GM21529 (cell line): ENCODE data around the gene SH3YL1.

Source experiments
- ATAC-seq: cut with Tn5 transposase; IDR thresholded peaks from one replicate; pipeline ENCODE4 v1.9.1; 2021; ENCODE audit not compliant: unreplicated experiment

Gene SH3YL1

DNA sequence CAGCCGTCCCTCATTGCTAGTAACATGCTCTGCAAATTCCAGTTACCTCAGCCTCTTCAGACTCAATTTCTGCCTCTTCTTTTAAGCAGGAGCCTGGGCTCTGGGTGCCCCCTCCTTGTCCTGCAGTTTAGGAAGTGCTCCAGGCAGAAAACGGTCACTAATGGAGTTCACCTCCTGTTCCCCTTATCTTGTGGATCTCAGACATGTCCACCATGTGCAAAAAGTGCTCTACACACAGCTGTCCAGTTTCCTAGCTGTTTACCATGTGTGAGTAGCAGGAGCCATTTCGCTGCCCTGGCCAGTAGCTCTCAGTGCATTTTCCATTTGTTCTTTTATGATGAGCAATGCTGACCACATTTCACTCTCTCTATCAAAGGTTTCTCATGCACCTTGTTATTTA lies 4.9 kb downstream of the SH3YL1 start:
- ATAC-seq = no peak

GRCh38 chr2:257842-258241 lies 6.0 kb downstream of the SH3YL1 start:
- ATAC-seq = no peak

DNA sequence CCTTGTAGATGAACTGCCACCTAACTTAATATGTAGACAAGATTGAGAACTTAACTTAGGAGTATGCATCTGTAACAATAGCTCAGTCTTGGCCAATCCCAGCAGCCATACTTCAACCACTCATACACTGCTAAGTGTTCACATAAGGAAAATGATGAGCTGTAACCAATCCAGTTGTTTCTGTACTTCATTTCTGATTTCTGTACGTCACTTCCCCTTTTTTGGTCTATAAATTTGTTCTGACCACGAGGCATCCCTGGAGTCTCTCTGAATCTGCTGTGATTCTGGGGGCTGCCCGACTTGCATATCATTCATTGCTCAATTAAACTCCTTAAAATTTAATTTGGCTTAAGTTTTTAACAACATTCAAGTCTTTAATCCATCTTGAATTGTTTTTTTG lies 6.4 kb downstream of the SH3YL1 start:
- no peak for ATAC-seq

GRCh38 chr2:256094-256493 lies 7.7 kb downstream of the SH3YL1 start:
- ATAC-seq = no peak

DNA sequence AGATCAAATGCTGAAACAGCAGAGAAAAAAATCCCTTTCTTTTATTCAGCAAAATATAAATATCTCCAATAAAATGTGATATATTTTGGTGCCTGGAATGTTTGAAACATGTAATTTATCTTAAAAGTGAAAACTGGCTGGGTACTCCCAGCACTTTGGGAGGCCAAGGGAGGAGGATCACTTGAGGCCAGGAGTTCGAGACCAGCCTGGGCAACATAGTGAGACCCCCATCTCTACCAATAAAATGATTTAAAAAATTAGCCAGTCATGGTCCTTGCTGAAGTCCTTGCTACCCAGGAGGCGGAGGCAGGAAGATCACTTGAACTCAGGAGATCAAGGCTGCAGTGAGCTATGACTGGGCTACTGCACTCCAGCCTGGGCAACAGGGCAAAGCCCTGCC lies 8.6 kb downstream of the SH3YL1 start:
- ATAC-seq = no peak

GRCh38 chr2:254241-254640 lies 9.6 kb downstream of the SH3YL1 start:
- ATAC-seq = no peak

DNA sequence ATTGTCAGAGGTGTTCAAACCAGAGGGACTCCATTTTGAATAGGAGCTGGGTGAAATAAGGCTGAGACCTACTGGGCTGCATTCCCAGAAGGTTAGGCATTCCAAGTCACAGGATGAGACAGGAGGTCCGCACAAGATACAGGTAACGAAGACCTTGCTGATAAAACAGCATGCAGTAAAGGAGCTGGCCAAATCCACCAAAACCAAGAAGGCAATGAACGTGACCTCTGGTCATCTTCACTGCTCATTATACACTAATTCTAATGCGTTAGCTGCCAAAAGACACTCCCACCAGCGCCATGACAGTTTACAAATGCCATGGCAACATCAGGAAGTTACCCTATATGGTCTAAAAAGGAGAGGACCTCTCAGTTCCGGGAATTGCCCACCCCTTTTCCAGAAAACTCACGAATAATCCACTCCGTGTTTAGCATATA lies 10.6 kb downstream of the SH3YL1 start:
- ATAC-seq = no peak

GRCh38 chr2:252001-252602 lies 11.7 kb downstream of the SH3YL1 start:
- ATAC-seq = no peak

GRCh38 chr2:249538-250042 lies 14.2 kb downstream of the SH3YL1 start:
- ATAC-seq = no peak

DNA sequence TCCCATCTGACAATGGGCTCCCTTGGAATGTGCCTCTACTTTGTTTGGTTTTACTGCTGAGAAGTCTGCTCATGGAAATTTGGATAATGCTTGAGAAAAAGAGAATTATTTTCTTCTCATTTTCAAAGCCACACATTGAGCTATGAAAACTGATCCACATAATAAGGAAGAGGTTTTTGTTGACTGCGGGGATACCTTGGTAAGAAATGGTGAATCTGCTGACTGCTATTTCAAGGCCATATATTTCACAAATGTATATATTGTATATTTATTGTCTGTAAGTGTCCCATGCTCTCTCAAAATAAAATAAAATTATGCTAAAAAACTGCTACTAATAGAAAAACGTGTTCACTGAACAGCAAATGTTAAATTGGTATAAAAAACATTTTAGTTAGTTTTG lies 15.1 kb downstream of the SH3YL1 start:
- no peak for ATAC-seq

- ATAC-seq = no peak
Observed at GRCh38 chr2:246489-247144, 17.2 kb downstream of the SH3YL1 start.

DNA sequence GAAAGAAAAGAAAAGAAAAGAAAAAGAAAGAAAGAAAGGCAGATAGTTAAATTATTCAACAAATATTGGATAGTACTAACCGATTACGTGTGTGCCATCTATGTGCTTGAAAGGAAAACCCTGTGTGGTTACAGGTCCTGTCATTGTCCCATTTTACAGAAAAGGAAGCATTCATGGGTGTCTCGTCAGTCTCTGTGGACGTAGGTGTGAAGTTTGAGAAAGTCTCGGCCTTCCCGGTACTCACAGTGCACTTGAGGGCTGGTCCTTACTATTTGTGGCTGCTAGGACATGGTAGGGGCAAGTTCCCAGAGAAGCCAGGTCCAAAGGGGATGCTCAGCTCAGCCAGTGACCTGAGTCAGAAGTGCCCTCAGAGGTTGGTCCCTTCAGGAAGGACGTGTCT lies 19.3 kb downstream of the SH3YL1 start:
- no peak for ATAC-seq

GRCh38 chr2:238869-239268 lies 25.0 kb downstream of the SH3YL1 start:
- no peak for ATAC-seq

DNA sequence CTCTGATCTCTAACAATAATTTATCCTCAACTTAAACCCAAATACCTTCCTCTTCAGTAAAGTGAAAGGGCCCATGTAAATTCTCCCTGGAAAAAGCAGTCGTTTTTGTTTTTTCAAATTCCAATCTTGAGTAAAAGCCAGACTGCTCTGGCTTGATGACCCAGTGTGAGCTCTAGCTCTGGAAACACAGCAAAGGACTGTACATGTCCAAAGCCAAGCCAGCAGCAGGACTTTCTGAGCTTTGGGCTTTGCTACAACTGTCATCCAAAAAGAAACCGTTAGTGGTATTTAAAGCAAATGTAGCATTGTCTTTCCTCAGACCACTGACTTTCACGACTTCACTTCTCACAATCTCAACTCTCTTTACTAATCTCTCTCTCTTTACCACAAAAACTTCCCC lies 25.4 kb downstream of the SH3YL1 start:
- no peak for ATAC-seq

DNA sequence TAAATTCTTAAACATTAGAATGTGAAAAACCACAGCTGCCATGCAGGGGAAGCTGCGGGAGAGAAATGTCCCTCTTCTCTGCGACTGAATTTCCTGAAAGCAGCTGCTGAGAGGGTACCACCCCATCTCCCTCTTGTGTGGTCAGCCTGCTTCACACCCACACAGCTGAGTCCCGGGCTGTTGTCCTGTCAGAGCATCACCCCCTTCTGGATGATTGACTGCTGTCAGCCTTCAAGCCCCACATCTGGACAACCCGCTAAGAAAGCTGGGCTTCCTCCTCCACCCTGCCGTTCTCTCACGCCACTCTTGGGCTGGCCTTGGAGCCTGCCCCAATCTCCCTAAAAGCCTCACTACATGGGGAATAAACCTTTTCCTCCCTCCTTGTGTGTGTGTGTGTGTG lies 26.0 kb downstream of the SH3YL1 start:
- ATAC-seq = no peak

DNA sequence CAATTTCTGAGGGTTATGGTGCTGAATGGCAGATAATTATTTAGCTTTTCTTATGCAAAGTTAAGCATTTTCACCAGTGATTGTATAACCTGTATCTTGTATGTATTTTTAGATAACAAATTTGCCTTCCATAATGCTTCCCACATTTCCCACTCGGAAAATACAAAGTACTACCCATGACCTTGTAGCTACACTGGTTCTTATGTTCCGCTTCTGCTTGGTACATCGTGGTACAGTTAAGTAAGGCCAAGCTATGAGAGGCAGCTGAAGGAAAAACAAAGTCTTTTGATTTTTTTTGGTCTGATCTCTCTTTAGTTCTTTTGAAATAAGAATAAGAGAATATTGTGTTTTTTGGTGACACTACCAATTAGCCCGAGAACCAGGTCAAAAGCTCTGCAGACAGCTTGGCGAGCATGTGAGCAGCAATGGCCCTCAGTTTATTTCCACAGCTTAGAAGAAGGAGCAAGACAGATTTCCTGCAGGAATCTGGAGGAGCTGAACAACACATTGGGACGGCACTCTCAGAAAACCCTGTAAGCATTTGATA lies 26.8 kb downstream of the SH3YL1 start:
- no peak for ATAC-seq

DNA sequence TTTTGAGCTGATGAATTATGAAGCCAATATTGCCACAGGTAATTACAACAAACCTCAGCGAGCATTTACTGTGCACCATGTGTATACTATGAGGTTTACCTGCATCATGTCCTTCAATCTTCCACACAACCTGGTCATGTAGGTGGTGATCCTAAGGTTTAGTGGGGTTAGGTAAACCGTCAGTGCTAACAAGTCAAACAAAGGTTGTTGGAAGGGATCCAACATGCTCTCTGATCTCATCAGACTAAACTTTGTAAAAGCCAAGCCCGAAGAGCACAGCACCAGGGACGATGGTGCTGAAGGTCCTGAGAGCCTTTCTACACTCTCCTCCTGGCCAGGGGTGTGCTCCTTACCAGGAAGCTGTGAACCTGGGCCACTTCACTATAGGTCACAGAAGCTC lies 29.4 kb downstream of the SH3YL1 start:
- ATAC-seq = no peak

DNA sequence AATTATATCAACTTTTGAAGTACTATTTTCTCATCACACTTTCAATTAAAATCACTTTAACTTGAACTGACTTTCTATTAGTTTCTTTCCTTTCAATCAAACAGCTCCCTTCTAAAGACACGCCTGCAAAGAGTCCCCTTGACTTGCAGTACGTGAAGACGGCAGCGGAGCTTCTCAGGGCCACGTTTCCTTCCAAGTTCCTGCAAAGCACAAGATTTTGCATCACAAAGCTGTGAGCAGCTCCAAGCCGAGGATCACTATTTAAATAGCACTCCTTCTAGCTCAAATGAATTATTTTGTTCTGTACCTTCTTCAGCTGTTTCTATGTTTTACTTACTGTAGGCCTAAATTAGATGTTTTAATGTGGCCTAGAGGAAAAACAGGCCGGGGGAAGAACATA lies 30.8 kb downstream of the SH3YL1 start:
- ATAC-seq = no peak

- ATAC-seq = no peak
Observed at GRCh38 chr2:231521-232185, 32.2 kb downstream of the SH3YL1 start.

- no peak for ATAC-seq
Observed at GRCh38 chr2:228518-229278, 35.1 kb downstream of the SH3YL1 start.

DNA sequence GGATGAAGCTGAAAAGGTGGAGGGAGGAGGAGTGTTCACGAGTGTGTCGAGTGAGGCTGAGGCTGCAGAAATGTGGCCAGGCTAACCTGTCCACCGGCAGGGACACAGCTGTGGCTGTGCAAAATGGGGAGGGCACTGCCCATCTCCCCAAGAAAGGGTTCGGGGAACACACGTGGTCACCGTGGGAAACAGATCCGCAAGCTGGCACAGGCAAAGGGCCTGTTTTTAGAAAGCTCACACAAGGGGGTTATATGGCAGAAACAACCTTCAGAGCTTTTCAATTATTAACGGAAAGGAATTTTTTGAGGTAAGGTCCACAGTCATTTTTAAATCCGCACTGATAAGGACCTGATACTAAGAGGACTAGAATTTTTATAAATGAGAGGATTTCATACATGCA lies 35.7 kb downstream of the SH3YL1 start:
- ATAC-seq = no peak
